GM12874 (cell line): ENCODE results near the gene GBX2.

Source experiments
- TF ChIP-seq, protein P1 (sequence below): IDR thresholded peaks from 2 replicates; pipeline ENCODE4 v1.5.1; 2011; ENCODE audit warnings: low read depth, mild to moderate bottlenecking, control low read depth, low read length, moderate library complexity; ENCODE audit not compliant: insufficient read depth

Gene GBX2

DNA sequence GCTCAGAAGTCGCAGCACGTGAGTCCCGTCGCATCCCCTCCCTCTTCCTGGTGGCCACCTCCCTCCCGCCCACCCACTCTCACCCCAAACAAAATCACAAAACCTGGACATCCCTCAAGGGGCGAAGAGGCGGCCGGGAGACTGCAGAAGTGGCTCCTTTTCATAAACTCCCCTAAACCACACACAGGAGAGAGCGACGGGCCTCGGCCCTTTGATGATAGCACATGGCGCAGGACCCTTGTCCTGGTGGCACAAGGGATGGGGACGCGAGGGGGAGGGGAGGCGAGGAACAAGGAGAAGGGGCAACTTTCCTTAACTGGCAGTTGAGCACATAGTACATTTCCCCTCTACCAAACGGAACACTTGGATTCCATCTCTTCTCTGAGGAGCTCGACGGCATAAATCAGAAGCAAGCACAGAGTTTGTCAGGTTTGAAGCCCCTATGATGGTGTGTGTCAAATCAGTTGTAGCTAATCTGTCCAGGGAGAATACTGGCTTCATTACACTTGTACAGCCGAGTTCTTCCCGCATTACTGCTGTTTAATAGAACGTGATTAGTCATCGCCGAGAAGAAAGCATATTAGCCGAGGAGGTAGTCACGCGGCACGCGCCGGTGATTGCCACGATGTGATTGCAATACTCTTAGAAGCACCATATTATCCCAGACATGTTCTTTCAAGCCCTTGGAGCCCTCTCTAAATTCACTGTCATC is 43.8 kb downstream of the GBX2 start:
- TF ChIP-seq, protein P1, sequence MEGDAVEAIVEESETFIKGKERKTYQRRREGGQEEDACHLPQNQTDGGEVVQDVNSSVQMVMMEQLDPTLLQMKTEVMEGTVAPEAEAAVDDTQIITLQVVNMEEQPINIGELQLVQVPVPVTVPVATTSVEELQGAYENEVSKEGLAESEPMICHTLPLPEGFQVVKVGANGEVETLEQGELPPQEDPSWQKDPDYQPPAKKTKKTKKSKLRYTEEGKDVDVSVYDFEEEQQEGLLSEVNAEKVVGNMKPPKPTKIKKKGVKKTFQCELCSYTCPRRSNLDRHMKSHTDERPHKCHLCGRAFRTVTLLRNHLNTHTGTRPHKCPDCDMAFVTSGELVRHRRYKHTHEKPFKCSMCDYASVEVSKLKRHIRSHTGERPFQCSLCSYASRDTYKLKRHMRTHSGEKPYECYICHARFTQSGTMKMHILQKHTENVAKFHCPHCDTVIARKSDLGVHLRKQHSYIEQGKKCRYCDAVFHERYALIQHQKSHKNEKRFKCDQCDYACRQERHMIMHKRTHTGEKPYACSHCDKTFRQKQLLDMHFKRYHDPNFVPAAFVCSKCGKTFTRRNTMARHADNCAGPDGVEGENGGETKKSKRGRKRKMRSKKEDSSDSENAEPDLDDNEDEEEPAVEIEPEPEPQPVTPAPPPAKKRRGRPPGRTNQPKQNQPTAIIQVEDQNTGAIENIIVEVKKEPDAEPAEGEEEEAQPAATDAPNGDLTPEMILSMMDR, result no peak

DNA sequence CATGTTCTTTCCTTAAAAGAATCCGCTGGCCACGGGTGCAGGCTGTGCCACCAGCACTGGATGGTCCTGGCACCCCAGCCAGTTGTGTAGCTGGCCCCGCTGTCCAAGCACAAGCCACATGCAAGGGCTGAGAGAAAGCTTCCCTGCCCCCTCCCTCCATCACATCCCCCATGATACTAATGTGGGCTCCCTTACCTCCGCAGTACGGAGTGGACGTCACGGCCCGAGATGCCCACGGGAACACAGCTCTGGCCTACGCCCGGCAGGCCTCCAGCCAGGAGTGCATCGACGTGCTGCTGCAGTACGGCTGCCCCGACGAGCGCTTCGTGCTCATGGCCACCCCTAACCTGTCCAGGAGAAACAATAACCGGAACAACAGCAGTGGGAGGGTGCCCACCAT is 44.5 kb downstream of the GBX2 start:
- TF ChIP-seq, protein P1, result no peak

DNA sequence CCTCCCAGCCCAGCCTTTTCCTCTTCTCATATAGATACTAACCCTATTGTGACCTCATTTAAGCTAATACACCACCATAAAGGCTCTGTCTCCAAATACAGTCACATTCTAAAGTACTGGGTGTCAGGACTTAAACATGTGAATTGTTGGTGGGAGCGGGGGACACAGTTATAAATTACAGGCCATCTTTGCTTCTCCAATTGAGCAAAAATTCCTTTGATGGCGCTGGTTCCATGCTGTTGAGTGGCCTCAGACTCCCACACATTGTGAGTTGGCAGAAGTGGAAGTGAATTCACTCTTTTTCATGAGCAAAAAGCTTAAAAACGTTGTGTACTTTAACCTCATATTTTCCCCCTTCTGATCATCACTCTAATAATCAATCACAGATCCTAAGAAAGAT is 46.0 kb downstream of the GBX2 start:
- TF ChIP-seq, protein P1, result no peak

DNA sequence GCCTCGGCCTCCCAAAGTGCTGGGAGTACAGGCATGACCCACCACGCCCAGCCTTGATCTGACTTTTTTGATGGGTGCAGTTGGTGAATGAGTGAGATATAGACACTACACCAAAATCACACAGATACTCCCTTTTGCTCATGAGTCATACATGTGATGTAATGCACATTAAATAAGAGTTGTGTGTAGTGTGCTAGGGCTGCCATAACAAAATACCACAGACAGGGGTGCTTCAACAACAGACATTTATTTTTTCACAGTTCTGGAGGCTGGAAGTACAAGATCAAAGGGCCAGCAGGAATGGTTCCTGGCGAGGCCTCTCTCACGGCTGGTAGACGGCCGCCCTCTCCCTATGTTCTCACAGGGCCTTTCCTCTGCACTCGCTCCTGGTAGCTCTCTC is 46.6 kb downstream of the GBX2 start:
- TF ChIP-seq, protein P1, result no peak

DNA sequence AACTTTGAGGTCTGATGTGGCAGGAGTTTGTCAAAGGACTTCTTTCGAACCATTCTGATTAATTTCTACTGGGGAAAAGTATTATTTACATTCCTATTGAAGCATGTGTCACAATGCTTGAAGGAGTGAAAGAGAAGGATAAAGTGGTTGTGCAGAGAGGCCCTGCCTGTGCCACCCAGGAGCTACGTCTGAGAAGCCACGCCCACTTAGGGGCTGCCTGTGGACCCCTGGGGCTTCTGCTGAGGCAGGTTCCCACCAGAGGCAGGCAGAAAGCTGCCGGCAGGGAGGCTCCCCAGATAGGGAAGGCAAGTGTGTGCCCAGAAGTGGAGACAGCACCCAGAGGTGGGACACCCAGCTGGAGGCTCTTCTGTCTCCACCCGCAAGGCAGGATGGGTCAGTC is 47.4 kb downstream of the GBX2 start:
- TF ChIP-seq, protein P1, result no peak

DNA sequence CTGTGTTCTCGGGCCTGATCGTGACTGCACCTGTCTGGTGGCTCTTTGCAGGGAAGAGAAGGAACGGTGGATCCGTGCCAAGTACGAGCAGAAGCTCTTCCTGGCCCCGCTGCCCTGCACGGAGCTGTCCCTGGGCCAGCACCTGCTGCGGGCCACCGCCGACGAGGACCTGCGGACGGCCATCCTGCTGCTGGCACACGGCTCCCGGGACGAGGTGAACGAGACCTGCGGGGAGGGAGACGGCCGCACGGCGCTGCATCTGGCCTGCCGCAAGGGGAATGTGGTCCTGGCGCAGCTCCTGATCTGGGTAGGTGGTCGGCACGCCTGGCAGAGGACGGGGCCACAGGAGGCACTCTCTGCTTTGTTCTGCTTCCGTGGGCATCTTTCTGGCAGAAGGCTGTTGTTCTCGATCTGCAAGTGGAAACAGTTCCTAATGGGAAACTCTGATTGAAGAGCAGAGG is 48.0 kb downstream of the GBX2 start:
- TF ChIP-seq, protein P1, result no peak

DNA sequence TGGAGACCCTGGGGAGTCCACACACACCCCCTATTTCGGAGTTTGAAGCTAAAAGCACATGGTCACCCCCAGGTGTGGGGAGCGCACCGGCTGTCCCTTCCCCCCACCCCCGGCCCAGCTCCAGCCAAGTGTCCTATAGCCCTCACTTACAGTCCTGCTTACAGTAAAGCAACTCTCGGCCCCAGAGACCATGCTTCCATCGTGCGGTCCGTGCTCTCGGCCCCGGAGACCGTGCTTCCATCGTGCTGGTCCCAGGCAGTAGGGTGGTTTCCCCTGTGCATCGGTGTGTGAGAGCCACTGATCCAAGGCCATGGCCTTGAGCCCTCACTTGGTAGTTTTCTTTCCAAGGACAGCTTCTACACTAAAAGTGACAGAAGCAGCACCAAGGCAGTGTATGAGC is 48.7 kb downstream of the GBX2 start:
- TF ChIP-seq, protein P1, result no peak

DNA sequence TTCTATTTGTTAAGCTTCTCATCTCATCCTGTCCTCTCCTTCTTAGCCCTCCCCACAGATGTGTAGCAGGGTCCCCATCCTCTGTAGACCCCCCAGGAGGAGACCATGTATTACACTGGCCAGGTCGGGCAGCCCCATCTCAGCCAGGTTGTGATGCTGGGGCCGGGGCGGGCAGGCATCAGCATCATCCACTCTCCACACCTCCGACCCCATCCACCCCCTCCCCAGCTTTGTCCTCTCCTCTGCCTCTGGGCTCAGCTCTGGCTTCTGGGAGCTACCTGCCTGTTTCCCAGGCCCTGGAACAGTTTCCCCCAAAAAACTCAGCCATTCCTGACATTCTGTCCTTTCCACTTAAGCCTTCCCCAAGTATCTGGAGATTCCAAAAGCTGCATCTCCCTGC is 49.2 kb downstream of the GBX2 start:
- TF ChIP-seq, protein P1, result no peak
